ENCODE data around the gene MRTO4. TPM values are rescaled to one million over a fixed set of nuclear protein-coding genes. Genes with fewer than 3 reads are reported as not detected.
"Not testable (repeated sequence)": the region's sequence is repeated elsewhere in the genome, so short reads cannot be mapped to it uniquely, and the experiment has no call there.

The MRTO4 gene
- total and polyA plus RNA-seq, 4 donors: 6.5 to 23.6 (median 13.6) TPM

DNA sequence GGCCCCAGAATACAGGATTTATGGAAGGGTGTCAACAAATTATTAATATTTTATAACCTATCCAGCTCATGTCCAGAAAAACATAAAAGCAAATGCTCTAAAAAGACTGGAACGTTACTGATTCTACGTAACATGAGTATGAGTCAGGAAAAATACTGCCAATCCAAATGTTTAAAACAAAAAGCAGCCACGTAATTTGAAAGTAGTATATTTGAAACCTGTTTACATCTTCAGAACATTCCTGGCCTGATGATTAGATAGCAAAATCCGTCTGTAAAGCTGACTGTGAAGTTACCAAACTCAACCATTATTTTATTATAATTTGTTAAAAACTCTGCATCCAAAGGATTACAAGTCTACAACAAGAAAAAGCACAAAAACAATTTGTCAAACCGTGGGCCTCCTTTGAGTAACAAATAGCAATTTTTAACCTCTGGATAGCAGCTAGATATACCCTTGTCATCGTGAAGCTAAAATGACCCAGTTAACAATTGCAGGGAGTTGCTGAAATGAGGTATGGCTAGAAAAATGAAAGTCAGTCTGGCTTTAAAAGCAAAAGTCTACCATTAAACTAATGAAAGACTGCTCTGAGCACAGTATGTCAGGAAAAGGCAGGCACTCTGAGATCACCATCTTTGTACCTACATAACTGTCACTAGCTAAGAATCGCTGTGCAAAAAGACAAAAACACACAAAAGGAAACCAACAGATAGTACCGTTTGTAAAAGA is 42.7 kb upstream of the MRTO4 start:
- Histone ChIP-seq H3K4me1 (ENCODE audit: control insufficient read depth in 1 of 2, insufficient read depth in 2 of 2, low read length in 2 of 2) (peaks cover 0 to 5% of the 10 kb centered on the region in 2 donors), H3K4me3 (ENCODE audit: low read length in 2 of 2) (peak overlapping the region; percentile 88 to 91), H3K36me3 (ENCODE audit: control insufficient read depth in 1 of 2, insufficient read depth in 2 of 2, low read length in 1 of 2) (no peaks in the 10 kb centered on the region), H3K27ac (ENCODE audit: low read depth in 1 of 2, low read length in 2 of 2) (peak overlapping the region; percentile 63 to 92), H3K9me3 (ENCODE audit: control insufficient read depth, low read length) (no peaks in the 10 kb centered on the region), H3K27me3 (ENCODE audit: control insufficient read depth in 1 of 2, insufficient read depth in 2 of 2, low read length in 1 of 2) (no peaks in the 10 kb centered on the region)
- intact Hi-C loops (cut with DNase I): no loop called here
- no peak for ATAC-seq (ENCODE audit: low FRiP score)
- no peak for DNase-seq
- WGBS, 2 donors: 2 to 3% methylated on average over 8 of the region's 8 CpGs

DNA sequence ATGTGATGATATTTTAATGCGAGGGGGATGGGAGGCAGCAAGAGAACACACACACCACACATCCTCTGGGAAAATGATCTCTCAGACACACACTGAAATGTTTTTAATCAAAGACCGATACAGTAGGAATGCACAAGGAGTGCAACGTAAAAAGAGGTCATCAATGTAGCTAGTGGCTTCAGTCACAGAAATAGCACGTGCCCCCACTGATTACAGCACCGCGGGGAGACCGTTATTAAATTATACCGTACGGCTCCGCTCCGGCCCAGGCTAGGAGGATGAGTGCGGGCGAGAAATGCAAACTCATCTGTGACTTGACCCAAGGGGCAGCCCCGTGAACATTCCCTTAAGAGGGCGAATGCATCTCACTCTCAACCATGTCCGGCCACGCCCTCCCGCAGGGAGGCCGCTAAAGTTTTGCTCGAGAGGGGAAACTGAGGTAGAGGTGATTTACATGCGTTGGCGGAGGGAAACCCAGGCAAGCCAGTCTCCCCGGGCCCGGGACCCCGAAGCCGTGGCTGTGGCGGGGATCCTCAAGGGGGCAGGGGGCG is 42.1 kb upstream of the MRTO4 start:
- ATAC-seq (ENCODE audit: low FRiP score) (peak; percentile 66), DNase-seq (peak in 1 of 2 donors; percentile 78)
- WGBS, 2 donors: 0% methylated on average over 27 to 28 of the region's 28 CpGs
- Histone ChIP-seq H3K27ac (ENCODE audit: low read depth in 1 of 2, low read length in 2 of 2) (peak overlapping the region; percentile 53 to 92), H3K27me3 (ENCODE audit: control insufficient read depth in 1 of 2, insufficient read depth in 2 of 2, low read length in 1 of 2) (no peaks in the 10 kb centered on the region), H3K4me1 (ENCODE audit: control insufficient read depth in 1 of 2, insufficient read depth in 2 of 2, low read length in 2 of 2) (peaks cover 0 to 5% of the 10 kb centered on the region in 2 donors), H3K9me3 (ENCODE audit: control insufficient read depth, low read length) (no peaks in the 10 kb centered on the region), H3K4me3 (ENCODE audit: low read length in 2 of 2) (peak overlapping the region; percentile 88 to 91), H3K36me3 (ENCODE audit: control insufficient read depth in 1 of 2, insufficient read depth in 2 of 2, low read length in 1 of 2) (no peaks in the 10 kb centered on the region)
- intact Hi-C loops (cut with DNase I): no loop called here

DNA sequence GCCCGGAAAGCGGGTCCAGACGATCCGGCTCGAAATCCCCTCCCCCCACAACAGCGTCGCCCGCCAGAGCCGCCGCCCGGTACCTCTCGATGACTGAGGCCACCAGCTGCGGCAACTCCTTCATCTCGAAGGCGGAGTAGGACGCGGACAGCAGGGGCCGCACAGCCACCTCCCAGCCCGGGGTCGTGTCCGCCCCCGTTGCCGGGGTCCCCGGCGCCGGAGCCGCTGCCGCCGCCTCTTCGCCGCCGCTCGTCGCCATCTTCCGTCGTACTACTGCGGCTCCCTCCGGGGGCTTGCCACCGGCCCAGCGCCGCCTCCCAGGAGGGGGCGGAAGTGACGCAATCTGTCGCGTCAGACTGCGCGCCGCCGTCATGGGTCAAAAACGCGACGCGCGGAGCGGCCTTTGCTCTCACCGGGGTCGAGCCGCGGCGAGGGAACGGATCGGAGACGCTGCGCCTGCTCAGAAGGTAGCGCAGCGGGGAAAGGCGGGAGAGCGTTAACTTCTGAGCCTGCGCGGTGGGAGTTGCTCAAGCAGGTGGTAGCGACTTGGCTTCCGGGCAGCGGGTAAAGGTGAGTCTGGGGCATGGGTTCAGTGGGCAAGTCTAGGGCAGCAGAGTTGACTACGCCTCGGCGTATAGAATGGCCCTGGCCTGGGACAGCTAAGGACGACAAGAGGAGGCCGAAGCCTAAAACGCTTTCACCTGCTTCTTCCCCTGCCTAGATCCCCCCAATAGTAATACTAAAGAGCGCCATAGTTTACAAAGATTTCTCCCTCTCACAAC is 41.4 kb upstream of the MRTO4 start, which contains the start of gene UBR4:
UBR4 (minus strand) TSS at position 277 of the 782 bp plus-strand sequence; CDS start at position 259, 18 bp downstream.
- DNase-seq (peak; percentile 96 to 99), ATAC-seq (ENCODE audit: low FRiP score) (peak; percentile 100)
- intact Hi-C loops (cut with DNase I): no loop called here
- Histone ChIP-seq H3K4me1 (ENCODE audit: control insufficient read depth in 1 of 2, insufficient read depth in 2 of 2, low read length in 2 of 2) (peaks cover 0 to 5% of the 10 kb centered on the region in 2 donors), H3K36me3 (ENCODE audit: control insufficient read depth in 1 of 2, insufficient read depth in 2 of 2, low read length in 1 of 2) (no peaks in the 10 kb centered on the region), H3K4me3 (ENCODE audit: low read length in 2 of 2) (peak within 1 kb of the TSS; percentile 88 to 98), H3K9me3 (ENCODE audit: control insufficient read depth, low read length) (no peaks in the 10 kb centered on the region), H3K27me3 (ENCODE audit: control insufficient read depth in 1 of 2, insufficient read depth in 2 of 2, low read length in 1 of 2) (no peaks in the 10 kb centered on the region), H3K27ac (ENCODE audit: low read depth in 1 of 2, low read length in 2 of 2) (peak within 1 kb of the TSS; percentile 53 to 99)
- WGBS, 2 donors: 0 to 1% methylated on average over 76 to 80 of the region's 80 CpGs

DNA sequence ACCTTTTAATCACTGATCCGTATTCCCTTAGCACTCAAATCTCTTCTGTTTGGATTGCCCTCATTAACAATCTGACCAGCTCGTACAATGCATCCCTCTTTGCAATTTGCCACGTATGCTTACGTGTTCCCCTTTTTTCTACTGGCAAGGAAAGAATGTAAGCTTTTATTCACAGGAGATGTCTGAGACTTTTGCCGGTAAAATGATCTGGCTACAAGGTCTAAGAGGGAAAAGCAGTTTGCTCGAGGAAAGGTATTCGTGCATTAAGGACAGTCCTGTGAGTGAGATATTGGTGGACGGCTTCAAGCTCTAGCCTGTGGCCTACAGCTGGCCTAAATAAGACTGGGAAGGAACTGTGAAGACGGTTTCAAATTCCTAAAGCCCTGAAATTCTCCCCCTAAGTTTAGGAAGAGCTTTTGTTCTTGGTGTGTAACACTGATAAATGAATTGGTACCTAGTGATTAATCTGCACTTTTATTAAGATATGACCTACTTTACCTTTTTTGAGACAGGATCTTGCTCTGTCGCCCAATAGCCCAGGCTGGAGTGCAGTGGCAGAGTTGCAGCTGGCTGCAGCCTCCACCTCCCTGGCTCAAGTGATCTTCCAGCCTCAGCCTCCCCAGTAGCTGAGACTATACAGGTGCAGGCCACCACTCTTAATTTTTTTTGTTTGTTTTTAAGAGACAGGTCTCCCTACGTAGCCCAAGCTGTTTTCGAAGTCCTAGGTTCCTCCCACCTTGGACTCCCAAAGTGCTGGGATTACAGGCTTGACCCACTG is 40.6 kb upstream of the MRTO4 start:
- H3K27ac ChIP-seq (ENCODE audit: low read depth in 1 of 2, low read length in 2 of 2): peak overlapping the region; percentile 46 to 99
- no peaks in the 10 kb centered on the region for H3K27me3 ChIP-seq (ENCODE audit: control insufficient read depth in 1 of 2, insufficient read depth in 2 of 2, low read length in 1 of 2)
- H3K9me3 ChIP-seq (ENCODE audit: control insufficient read depth, low read length): no peaks in the 10 kb centered on the region
- H3K4me3 ChIP-seq (ENCODE audit: low read length in 2 of 2): peak overlapping the region; percentile 88 to 98
- H3K4me1 ChIP-seq (ENCODE audit: control insufficient read depth in 1 of 2, insufficient read depth in 2 of 2, low read length in 2 of 2): peaks cover 0 to 5% of the 10 kb centered on the region in 2 donors
- 18 to 20% methylated on average over 12 of the region's 12 CpGs for WGBS, 2 donors
- ATAC-seq (ENCODE audit: low FRiP score): no peak
- no peak for DNase-seq
- intact Hi-C loops (cut with DNase I): no loop called here
- no peaks in the 10 kb centered on the region for H3K36me3 ChIP-seq (ENCODE audit: control insufficient read depth in 1 of 2, insufficient read depth in 2 of 2, low read length in 1 of 2)

DNA sequence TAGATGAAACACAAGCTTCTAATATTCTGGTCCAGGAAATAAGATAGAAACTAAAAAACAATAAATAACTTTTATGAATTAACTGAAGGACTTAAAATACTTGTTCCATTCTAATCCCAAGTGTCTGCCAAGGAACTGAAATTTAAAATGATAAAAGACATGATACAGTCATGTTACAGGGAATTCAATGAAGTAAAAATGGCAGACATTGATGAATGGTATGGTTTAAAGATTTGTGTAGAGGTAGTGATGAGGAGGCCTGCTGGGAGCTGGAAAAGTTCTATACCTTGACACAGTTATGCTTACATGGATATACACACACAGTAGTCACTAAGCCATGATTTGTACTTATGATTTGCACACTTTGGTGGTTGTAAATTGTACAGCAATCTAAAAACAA is 39.4 kb upstream of the MRTO4 start:
- intact Hi-C loops (cut with DNase I): no loop called here
- Histone ChIP-seq H3K4me1 (ENCODE audit: control insufficient read depth in 1 of 2, insufficient read depth in 2 of 2, low read length in 2 of 2) (peaks cover 0 to 5% of the 10 kb centered on the region in 2 donors), H3K9me3 (ENCODE audit: control insufficient read depth, low read length) (no peaks in the 10 kb centered on the region), H3K4me3 (ENCODE audit: low read length in 2 of 2) (no peak overlapping the region), H3K27ac (ENCODE audit: low read depth in 1 of 2, low read length in 2 of 2) (no peak overlapping the region), H3K27me3 (ENCODE audit: control insufficient read depth in 1 of 2, insufficient read depth in 2 of 2, low read length in 1 of 2) (no peaks in the 10 kb centered on the region), H3K36me3 (ENCODE audit: control insufficient read depth in 1 of 2, insufficient read depth in 2 of 2, low read length in 1 of 2) (no peaks in the 10 kb centered on the region)
- no peak for DNase-seq
- no peak for ATAC-seq (ENCODE audit: low FRiP score)

DNA sequence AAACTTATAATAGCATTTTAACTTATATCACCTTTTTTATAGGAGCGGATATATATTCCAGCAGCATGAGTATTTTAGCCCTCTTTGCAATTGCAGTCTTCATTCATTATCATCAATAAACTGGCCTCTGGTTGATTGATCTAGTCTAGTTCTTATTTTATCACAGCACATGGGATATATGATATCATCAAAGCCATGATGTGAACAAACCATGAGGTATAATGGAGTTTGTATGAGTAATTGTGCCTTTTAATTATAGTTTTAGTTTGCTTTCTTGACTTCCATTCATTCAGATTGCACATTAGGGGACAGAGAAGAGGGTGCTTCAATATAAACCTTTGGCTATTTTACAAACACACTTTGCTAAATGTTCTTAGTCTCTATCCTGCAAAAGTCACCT is 38.0 kb upstream of the MRTO4 start:
- no peak overlapping the region for H3K4me3 ChIP-seq (ENCODE audit: low read length in 2 of 2)
- H3K36me3 ChIP-seq (ENCODE audit: control insufficient read depth in 1 of 2, insufficient read depth in 2 of 2, low read length in 1 of 2): no peaks in the 10 kb centered on the region
- H3K9me3 ChIP-seq (ENCODE audit: control insufficient read depth, low read length): no peaks in the 10 kb centered on the region
- WGBS, 2 donors: 92 to 95% methylated on average over 1 of the region's 1 CpG
- intact Hi-C loops (cut with DNase I): no loop called here
- DNase-seq (no peak), ATAC-seq (ENCODE audit: low FRiP score) (no peak)
- H3K4me1 ChIP-seq (ENCODE audit: control insufficient read depth in 1 of 2, insufficient read depth in 2 of 2, low read length in 2 of 2): peaks cover 0 to 5% of the 10 kb centered on the region in 2 donors
- no peaks in the 10 kb centered on the region for H3K27me3 ChIP-seq (ENCODE audit: control insufficient read depth in 1 of 2, insufficient read depth in 2 of 2, low read length in 1 of 2)
- no peak overlapping the region for H3K27ac ChIP-seq (ENCODE audit: low read depth in 1 of 2, low read length in 2 of 2)

DNA sequence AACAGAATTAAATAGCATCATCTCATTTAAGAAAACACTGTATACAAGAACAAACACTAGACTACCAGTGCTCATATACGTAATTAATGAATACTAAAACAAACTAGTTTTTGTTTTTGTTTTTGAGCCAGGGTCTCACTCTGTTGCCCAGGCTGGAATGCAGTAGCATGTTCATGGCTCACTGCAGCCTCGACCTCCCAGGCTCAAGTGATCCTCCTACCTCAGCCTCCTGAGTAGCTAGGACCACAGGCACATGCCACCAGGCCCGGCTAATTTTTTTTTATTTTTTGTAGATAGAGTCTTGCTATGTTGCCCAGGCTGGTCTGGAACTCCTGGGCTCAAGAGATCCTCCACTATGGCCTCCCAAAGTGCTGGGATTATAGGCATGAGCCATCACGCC is 35.0 kb upstream of the MRTO4 start:
- H3K4me3 ChIP-seq (ENCODE audit: low read length in 2 of 2); H3K27me3 ChIP-seq (ENCODE audit: control insufficient read depth in 1 of 2, insufficient read depth in 2 of 2, low read length in 1 of 2); H3K4me1 ChIP-seq (ENCODE audit: control insufficient read depth in 1 of 2, insufficient read depth in 2 of 2, low read length in 2 of 2); intact Hi-C loops (cut with DNase I); DNase-seq; H3K27ac ChIP-seq (ENCODE audit: low read depth in 1 of 2, low read length in 2 of 2); H3K9me3 ChIP-seq (ENCODE audit: control insufficient read depth, low read length); H3K36me3 ChIP-seq (ENCODE audit: control insufficient read depth in 1 of 2, insufficient read depth in 2 of 2, low read length in 1 of 2); ATAC-seq (ENCODE audit: low FRiP score): not testable (repeated sequence)
- WGBS, 2 donors: 94 to 95% methylated on average over 4 of the region's 4 CpGs

DNA sequence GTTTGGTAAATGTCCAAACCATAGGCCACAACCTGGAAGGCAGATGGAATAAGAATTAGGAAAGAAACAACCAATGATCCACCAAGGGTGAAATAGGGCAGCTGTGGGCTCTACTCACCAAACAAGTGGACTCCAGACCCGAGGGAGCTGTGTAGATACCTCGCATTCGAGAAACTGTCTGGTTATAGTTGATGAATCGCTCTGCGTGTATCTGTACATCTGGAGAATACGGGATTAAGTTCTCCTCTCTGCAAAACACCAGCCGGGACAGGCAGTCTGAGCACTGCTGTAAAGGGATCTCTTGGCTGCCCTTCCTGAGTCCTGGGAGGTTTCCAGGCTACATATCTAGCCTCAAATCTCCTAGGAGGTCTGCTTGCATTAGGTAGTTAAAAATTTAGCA is 32.2 kb upstream of the MRTO4 start:
- WGBS, 2 donors: 82 to 86% methylated on average over 7 of the region's 7 CpGs
- Histone ChIP-seq H3K4me1 (ENCODE audit: control insufficient read depth in 1 of 2, insufficient read depth in 2 of 2, low read length in 2 of 2) (no peaks in the 10 kb centered on the region), H3K9me3 (ENCODE audit: control insufficient read depth, low read length) (no peaks in the 10 kb centered on the region), H3K36me3 (ENCODE audit: control insufficient read depth in 1 of 2, insufficient read depth in 2 of 2, low read length in 1 of 2) (peaks cover 0 to 7% of the 10 kb centered on the region in 2 donors), H3K27me3 (ENCODE audit: control insufficient read depth in 1 of 2, insufficient read depth in 2 of 2, low read length in 1 of 2) (no peaks in the 10 kb centered on the region), H3K4me3 (ENCODE audit: low read length in 2 of 2) (no peak overlapping the region), H3K27ac (ENCODE audit: low read depth in 1 of 2, low read length in 2 of 2) (no peak overlapping the region)
- intact Hi-C loops (cut with DNase I): no loop called here
- ATAC-seq (ENCODE audit: low FRiP score) (no peak), DNase-seq (no peak)
